OCI-LY1 (cell line): ENCODE data around the gene TBC1D20.
A peak's percentile ranks its signal among the peaks of the same experiment; 100 is the strongest.

Source experiments
- H2AFZ ChIP-seq: fragments of 200-600 bp; sonication (generic), shearing (Covaris generic); 2 replicates; pipeline ENCODE4 v1.6.0; 2014; ENCODE audit warnings: antibody characterized with exemption, mild to moderate bottlenecking, low read length
- H3F3A ChIP-seq: fragments of 200-600 bp; sonication (generic), shearing (Covaris generic); 2 replicates; pipeline ENCODE4 v1.6.0; 2014; ENCODE audit warnings: mild to moderate bottlenecking, antibody characterized with exemption, low read length, moderate library complexity; ENCODE audit not compliant: insufficient read depth
- H3K27ac ChIP-seq: fragments of 200-600 bp; sonication (generic); 2 replicates; pipeline ENCODE4 v1.5.1; 2014; ENCODE audit warnings: low read length, mixed run types, mild to moderate bottlenecking, low read depth; ENCODE audit not compliant: poor library complexity, severe bottlenecking
- H3K27me3 ChIP-seq: fragments of 200-600 bp; sonication (generic); 2 replicates; pipeline ENCODE4 v1.6.0; 2014; ENCODE audit warnings: antibody characterized with exemption, mild to moderate bottlenecking, low read length, moderate library complexity; ENCODE audit not compliant: insufficient read depth
- H3K36me3 ChIP-seq: fragments of 200-600 bp; sonication (generic); 2 replicates; pipeline ENCODE4 v1.6.1; 2014; ENCODE audit warnings: mild to moderate bottlenecking, antibody characterized with exemption, low read length, moderate library complexity, mixed read lengths; ENCODE audit not compliant: insufficient read depth
- H3K4me1 ChIP-seq: fragments of 200-600 bp; sonication (generic); 2 replicates; pipeline ENCODE4 v1.5.1; 2014; ENCODE audit warnings: mild to moderate bottlenecking, low read length, moderate library complexity; ENCODE audit not compliant: insufficient read depth, severe bottlenecking
- H3K4me2 ChIP-seq: fragments of 200-600 bp; sonication (generic), shearing (Covaris generic); 2 replicates; pipeline ENCODE4 v1.6.1; 2014; ENCODE audit warnings: low read length
- H3K4me3 ChIP-seq: fragments of 200-600 bp; sonication (generic); 2 replicates; pipeline ENCODE4 v1.5.1; 2014; ENCODE audit warnings: low read length, low read depth, mild to moderate bottlenecking, mixed read lengths; ENCODE audit not compliant: poor library complexity, severe bottlenecking
- H3K79me2 ChIP-seq: fragments of 200-600 bp; shearing (Covaris generic); 2 replicates; pipeline ENCODE4 v1.6.1; 2016; ENCODE audit warnings: mixed run types, low read length, mixed read lengths; ENCODE audit not compliant: insufficient read depth
- H3K9ac ChIP-seq: fragments of 200-600 bp; sonication (generic), shearing (Covaris generic); 2 replicates; pipeline ENCODE4 v1.6.1; 2014; ENCODE audit warnings: mild to moderate bottlenecking, low read length, mixed read lengths
- H3K9me2 ChIP-seq: fragments of 200-600 bp; sonication (generic), shearing (Covaris generic); 2 replicates; pipeline ENCODE4 v1.6.1; 2014; ENCODE audit warnings: low read depth, mild to moderate bottlenecking, low read length, mixed read lengths
- H3K9me3 ChIP-seq: fragments of 200-600 bp; shearing (Covaris generic); 2 replicates; pipeline ENCODE4 v1.6.1; 2014; ENCODE audit warnings: low read length, mixed read lengths
- H4K20me1 ChIP-seq: fragments of 200-600 bp; sonication (generic), shearing (Covaris generic); 2 replicates; pipeline ENCODE4 v1.6.0; 2016; ENCODE audit warnings: mild to moderate bottlenecking, low read length; ENCODE audit not compliant: insufficient read depth
- EZH2 ChIP-seq: fragments of 200-600 bp; sonication (generic), shearing (Covaris generic); IDR thresholded peaks from 2 replicates; pipeline ENCODE4 v1.8.0; 2017; ENCODE audit warnings: borderline replicate concordance, mixed run types, mild to moderate bottlenecking, antibody characterized with exemption, low read length, moderate library complexity, mixed read lengths
- TF ChIP-seq, protein P1 (sequence below): fragments of 200-600 bp; sonication (generic), shearing (Covaris generic); IDR thresholded peaks from 2 replicates; pipeline ENCODE4 v1.5.1; 2017; ENCODE audit warnings: mild to moderate bottlenecking, antibody characterized with exemption, low read length, moderate library complexity, mixed read lengths

The TBC1D20 gene

GRCh38 chr20:418858-419365 lies 43.4 kb downstream of the TBC1D20 start:
- Histone ChIP-seq H3K4me1 (peaks cover 23% of the 10 kb centered on the region), H4K20me1 (no peaks in the 10 kb centered on the region), H3K9me3 (no peaks in the 10 kb centered on the region), H3K27ac (peak overlapping the region; percentile 92), H3F3A (no peaks in the 10 kb centered on the region), H3K36me3 (peaks cover 42% of the 10 kb centered on the region), H3K9me2 (no peaks in the 10 kb centered on the region), H2AFZ (no peak overlapping the region), H3K79me2 (0 out of 2 replicates have a peak, but pooled peaks cover 8% of the 10 kb centered on the region), H3K27me3 (no peaks in the 10 kb centered on the region), H3K4me3 (peak overlapping the region; percentile 45), H3K9ac (peak overlapping the region; percentile 58; the same call in 1 of the 2 replicates), H3K4me2 (peak overlapping the region; percentile 61; the same call in 1 of the 2 replicates)
- TF ChIP-seq, protein P1, sequence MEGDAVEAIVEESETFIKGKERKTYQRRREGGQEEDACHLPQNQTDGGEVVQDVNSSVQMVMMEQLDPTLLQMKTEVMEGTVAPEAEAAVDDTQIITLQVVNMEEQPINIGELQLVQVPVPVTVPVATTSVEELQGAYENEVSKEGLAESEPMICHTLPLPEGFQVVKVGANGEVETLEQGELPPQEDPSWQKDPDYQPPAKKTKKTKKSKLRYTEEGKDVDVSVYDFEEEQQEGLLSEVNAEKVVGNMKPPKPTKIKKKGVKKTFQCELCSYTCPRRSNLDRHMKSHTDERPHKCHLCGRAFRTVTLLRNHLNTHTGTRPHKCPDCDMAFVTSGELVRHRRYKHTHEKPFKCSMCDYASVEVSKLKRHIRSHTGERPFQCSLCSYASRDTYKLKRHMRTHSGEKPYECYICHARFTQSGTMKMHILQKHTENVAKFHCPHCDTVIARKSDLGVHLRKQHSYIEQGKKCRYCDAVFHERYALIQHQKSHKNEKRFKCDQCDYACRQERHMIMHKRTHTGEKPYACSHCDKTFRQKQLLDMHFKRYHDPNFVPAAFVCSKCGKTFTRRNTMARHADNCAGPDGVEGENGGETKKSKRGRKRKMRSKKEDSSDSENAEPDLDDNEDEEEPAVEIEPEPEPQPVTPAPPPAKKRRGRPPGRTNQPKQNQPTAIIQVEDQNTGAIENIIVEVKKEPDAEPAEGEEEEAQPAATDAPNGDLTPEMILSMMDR, result no peak
- no peak for TF ChIP-seq EZH2

- no peaks in the 10 kb centered on the region for H3K27me3 ChIP-seq
- H3K4me3 ChIP-seq, result no peak overlapping the region
- no peak overlapping the region for H2AFZ ChIP-seq
- 0 out of 2 replicates have a peak, but pooled peaks cover 8% of the 10 kb centered on the region for H3K79me2 ChIP-seq
- no peaks in the 10 kb centered on the region for H4K20me1 ChIP-seq
- no peak overlapping the region for H3K4me2 ChIP-seq
- peaks cover 23% of the 10 kb centered on the region for H3K4me1 ChIP-seq
- H3F3A ChIP-seq, result no peaks in the 10 kb centered on the region
- H3K9me2 ChIP-seq, result no peaks in the 10 kb centered on the region
- H3K27ac ChIP-seq, result no peak overlapping the region
- TF ChIP-seq, protein P1, result no peak
- no peak for TF ChIP-seq EZH2
- H3K9me3 ChIP-seq, result no peaks in the 10 kb centered on the region
- H3K36me3 ChIP-seq, result peaks cover 48% of the 10 kb centered on the region
- no peak overlapping the region for H3K9ac ChIP-seq
Observed at GRCh38 chr20:417801-418342, 44.5 kb downstream of the TBC1D20 start.

GRCh38 chr20:416950-417800 lies 45.2 kb downstream of the TBC1D20 start:
- TF ChIP-seq EZH2, result no peak
- TF ChIP-seq, protein P1, result no peak
- Histone ChIP-seq H4K20me1 (no peaks in the 10 kb centered on the region), H3K4me3 (no peak overlapping the region), H3K79me2 (0 out of 2 replicates have a peak, but pooled peaks cover 8% of the 10 kb centered on the region), H3K9ac (no peak overlapping the region), H3K9me2 (no peaks in the 10 kb centered on the region), H3K27ac (no peak overlapping the region), H3K4me1 (peaks cover 23% of the 10 kb centered on the region), H3F3A (no peaks in the 10 kb centered on the region), H3K9me3 (no peaks in the 10 kb centered on the region), H3K4me2 (no peak overlapping the region), H3K27me3 (no peaks in the 10 kb centered on the region), H3K36me3 (peaks cover 50% of the 10 kb centered on the region), H2AFZ (no peak overlapping the region)
